B cell (primary cell): ENCODE measurements around the gene OSCAR. TPM values are rescaled to one million over a fixed set of nuclear protein-coding genes. Genes with fewer than 3 reads are reported as not detected.

ENCODE experiments used
- ATAC-seq: fragments of 200-7000 bp; cut with Tn5 transposase; one replicate; pipeline ENCODE4 v1.10.0; 2021; ENCODE audit warnings: low read depth, mild to moderate bottlenecking, moderate number of reproducible peaks, moderate library complexity
- CTCF ChIA-PET: fragments of 350-600 bp; sonication (Branson Sonifier 250); formaldehyde crosslinking; loops from one replicate; lab custom pipeline; 2021; ENCODE audit warnings: antibody characterized with exemption, inconsistent platforms; lab: Charles Lee
- POLR2A ChIA-PET: fragments of 350-600 bp; sonication (Branson Sonifier 250); formaldehyde crosslinking; loops from one replicate; lab custom pipeline; 2021; ENCODE audit warnings: antibody characterized with exemption; lab: Charles Lee
- DNase-seq: peaks from one replicate; pipeline ENCODE4 v3.0.0; 2013
- H2AFZ ChIP-seq: 2 replicates; pipeline ENCODE4 v1.6.1; 2012; ENCODE audit warnings: mild to moderate bottlenecking, low read depth, low read length; ENCODE audit not compliant: insufficient read depth, poor library complexity, severe bottlenecking
- H3K27ac ChIP-seq, 2 donors: 1 replicate in 1 of 2; 2 replicates in 1 of 2; pipeline ENCODE4 v1.5.1; 2012 to 2013; ENCODE audit warnings: low read length in 2 of 2, mild to moderate bottlenecking in 2 of 2, moderate library complexity in 1 of 2
- H3K27me3 ChIP-seq, 4 experiments: fragments of 200-600 bp in 1 of 4; sonication (generic) in 1 of 4; replicated peaks in 1 of 4; 1 replicate in 2 of 4; 2 replicates in 2 of 4; pipeline versions ENCODE4 v1.6.1 to v1.7.0; 2013 to 2016; ENCODE audit warnings: low read length in 3 of 4, mild to moderate bottlenecking in 2 of 4, mixed read lengths in 1 of 4, moderate library complexity in 1 of 4; ENCODE audit not compliant: insufficient read depth in 4 of 4, control insufficient read depth in 3 of 4; ENCODE audit errors: control extremely low read depth in 1 of 4
- H3K36me3 ChIP-seq, 2 experiments: replicated peaks in 1 of 2; 1 replicate in 1 of 2; 2 replicates in 1 of 2; pipeline versions ENCODE4 v1.6.1 to v1.7.1; 2013; ENCODE audit warnings: low read length in 1 of 2; ENCODE audit not compliant: insufficient read depth in 2 of 2, control insufficient read depth in 1 of 2; ENCODE audit errors: control extremely low read depth in 1 of 2, extremely low read depth in 1 of 2
- H3K4me1 ChIP-seq, 2 donors: fragments of 200-600 bp in 1 of 2; sonication (generic) in 1 of 2; 1 replicate in 1 of 2; 2 replicates in 1 of 2; pipeline versions ENCODE4 v1.5.1 to v1.6.1; 2013 to 2017; ENCODE audit warnings: low read length in 2 of 2; ENCODE audit not compliant: control insufficient read depth in 2 of 2, insufficient read depth in 2 of 2
- H3K4me2 ChIP-seq: replicated peaks from 2 replicates; pipeline ENCODE3; 2012; ENCODE audit warnings: mild to moderate bottlenecking, low read depth, low read length; ENCODE audit not compliant: poor library complexity, severe bottlenecking
- H3K4me3 ChIP-seq, 5 experiments: fragments of 200-600 bp in 1 of 5; sonication (generic) in 1 of 5; 1 replicate in 3 of 5; 2 replicates in 2 of 5; pipeline versions ENCODE4 v1.5.1 to v1.7.0; 2011 to 2016; ENCODE audit warnings: low read length in 4 of 5, mild to moderate bottlenecking in 4 of 5, low read depth in 2 of 5, control low read depth in 1 of 5, moderate library complexity in 1 of 5; ENCODE audit not compliant: insufficient read depth in 1 of 5; ENCODE audit errors: control extremely low read depth in 1 of 5, extremely low read depth in 1 of 5
- H3K79me2 ChIP-seq: fragments of 200-600 bp; sonication (generic); one replicate; pipeline ENCODE4 v1.6.0; 2016; ENCODE audit warnings: low read length; ENCODE audit not compliant: control insufficient read depth, insufficient read depth
- H3K9ac ChIP-seq: fragments of 200-600 bp; sonication (generic); 2 replicates; pipeline ENCODE4 v1.6.1; 2017; ENCODE audit warnings: mild to moderate bottlenecking, low read length, moderate library complexity
- H3K9me3 ChIP-seq, 3 donors: one replicate each; pipeline versions ENCODE4 v1.6.1 to v1.7.1; 2013; ENCODE audit warnings: low read length in 2 of 3; ENCODE audit not compliant: control insufficient read depth in 2 of 3, insufficient read depth in 1 of 3; ENCODE audit errors: control extremely low read depth in 1 of 3
- H4K20me1 ChIP-seq: 2 replicates; pipeline ENCODE4 v1.6.0; 2012; ENCODE audit warnings: mild to moderate bottlenecking, low read length; ENCODE audit not compliant: insufficient read depth, control insufficient read depth, poor library complexity, severe bottlenecking
- H3K27ac Mint-ChIP-seq: one replicate; pipeline ENCODE4 v1.8.0; 2021; ENCODE audit warnings: mixed read lengths
- H3K27me3 Mint-ChIP-seq: one replicate; pipeline ENCODE4 v1.8.0; 2021; ENCODE audit warnings: mixed read lengths
- H3K4me1 Mint-ChIP-seq: one replicate; pipeline ENCODE4 v1.8.0; 2021; ENCODE audit warnings: mixed read lengths
- H3K4me3 Mint-ChIP-seq: one replicate; pipeline ENCODE4 v1.8.0; 2021; ENCODE audit warnings: mixed read lengths
- H3K9me3 Mint-ChIP-seq: one replicate; pipeline ENCODE4 v1.8.0; 2022; ENCODE audit warnings: mixed read lengths; ENCODE audit not compliant: insufficient read depth
- EZH2 ChIP-seq: IDR thresholded peaks from 2 replicates; pipeline ENCODE4 v1.6.1; 2012; ENCODE audit warnings: borderline replicate concordance, low read depth, mild to moderate bottlenecking, moderate library complexity, low read length; ENCODE audit not compliant: insufficient read depth, poor library complexity, severe bottlenecking
- whole genome bisulfite sequencing: methylation state at CpG from one replicate; pipeline ENCODE4 v1.1.5; 2013; ENCODE audit warnings: missing lambda C conversion rate; ENCODE audit not compliant: insufficient coverage; 5-methylcytosine and 5-hydroxymethylcytosine counted together
- intact Hi-C: fragments of 100-400 bp; cut with micrococcal nuclease; formaldehyde crosslinking; loops from one replicate; pipeline ENCODE4 v1.10.0; 2022
- polyA plus RNA-seq: library from polyadenylated mRNA; depleted of rRNA; stranded (reverse); fragments of >200 nt; gene quantifications from 2 replicates; pipeline ENCODE4 v1.2.3, GENCODE V29; 2012
- total RNA-seq, 2 donors: library from RNA; stranded (reverse); fragments of 120-200 nt in 1 of 2; gene quantifications; 1 replicate in 1 of 2; 2 replicates in 1 of 2; pipeline versions ENCODE4 v1.2.3 to v1.2.4, GENCODE V29; 2013 to 2022
- TF ChIP-seq, protein P1 (sequence below): fragments of 200-600 bp; IDR thresholded peaks from one replicate; pipeline ENCODE4 v1.8.0; 2022; ENCODE audit warnings: antibody characterized with exemption, mild to moderate bottlenecking

Gene OSCAR
- total and polyA plus RNA-seq, 2 donors (not counting 1 experiment from before 2014, with no cell fraction given), result 1.7 TPM; not detected in 1

DNA sequence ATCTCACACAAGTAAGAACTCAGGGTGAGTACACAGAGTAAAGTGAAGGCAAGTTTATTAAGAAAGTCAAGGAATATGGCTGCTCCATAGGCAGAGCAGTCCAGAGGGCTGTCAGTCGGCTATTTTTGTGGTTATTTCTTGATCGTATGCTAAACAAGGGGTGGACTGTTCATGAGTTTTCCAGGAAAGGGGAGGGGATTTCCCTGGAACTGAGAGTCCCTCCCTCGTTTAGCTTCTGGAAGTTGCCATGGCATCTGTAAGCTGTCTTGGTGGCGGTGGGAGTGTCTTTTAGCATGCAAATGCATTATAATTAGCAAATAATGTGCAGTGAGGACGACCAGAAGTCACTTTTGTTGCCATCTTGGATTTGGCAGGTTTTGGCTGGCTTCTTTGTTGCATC lies 31.1 kb downstream of the OSCAR start:
- Histone ChIP-seq H3K4me1 (no peaks in the 10 kb centered on the region), H3K36me3 (no peaks in the 10 kb centered on the region), H3K4me3 (no peak overlapping the region), H3K9ac (no peak overlapping the region), H3K79me2 (no peaks in the 10 kb centered on the region), H2AFZ (no peak overlapping the region), H4K20me1 (no peaks in the 10 kb centered on the region), H3K27me3 (no peaks in the 10 kb centered on the region), H3K27ac (no peak overlapping the region), H3K4me2 (no peak overlapping the region), H3K9me3 (peaks cover 0 to 25% (median 0%) of the 10 kb centered on the region in 3 donors)
- no peak for TF ChIP-seq EZH2
- TF ChIP-seq, protein P1, sequence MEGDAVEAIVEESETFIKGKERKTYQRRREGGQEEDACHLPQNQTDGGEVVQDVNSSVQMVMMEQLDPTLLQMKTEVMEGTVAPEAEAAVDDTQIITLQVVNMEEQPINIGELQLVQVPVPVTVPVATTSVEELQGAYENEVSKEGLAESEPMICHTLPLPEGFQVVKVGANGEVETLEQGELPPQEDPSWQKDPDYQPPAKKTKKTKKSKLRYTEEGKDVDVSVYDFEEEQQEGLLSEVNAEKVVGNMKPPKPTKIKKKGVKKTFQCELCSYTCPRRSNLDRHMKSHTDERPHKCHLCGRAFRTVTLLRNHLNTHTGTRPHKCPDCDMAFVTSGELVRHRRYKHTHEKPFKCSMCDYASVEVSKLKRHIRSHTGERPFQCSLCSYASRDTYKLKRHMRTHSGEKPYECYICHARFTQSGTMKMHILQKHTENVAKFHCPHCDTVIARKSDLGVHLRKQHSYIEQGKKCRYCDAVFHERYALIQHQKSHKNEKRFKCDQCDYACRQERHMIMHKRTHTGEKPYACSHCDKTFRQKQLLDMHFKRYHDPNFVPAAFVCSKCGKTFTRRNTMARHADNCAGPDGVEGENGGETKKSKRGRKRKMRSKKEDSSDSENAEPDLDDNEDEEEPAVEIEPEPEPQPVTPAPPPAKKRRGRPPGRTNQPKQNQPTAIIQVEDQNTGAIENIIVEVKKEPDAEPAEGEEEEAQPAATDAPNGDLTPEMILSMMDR, result no peak
- Mint-ChIP-seq H3K27ac (no peak overlapping the region), H3K27me3 (peaks cover 8% of the 10 kb centered on the region), H3K9me3 (no peaks in the 10 kb centered on the region), H3K4me1 (no peaks in the 10 kb centered on the region), H3K4me3 (no peak overlapping the region)
- POLR2A ChIA-PET, result no interaction called here
- intact Hi-C loops, result no loop called here
- no peak for DNase-seq
- no peak for ATAC-seq
- CTCF ChIA-PET, result no interaction called here
- 73% methylated on average over 5 of the region's 5 CpGs for WGBS

DNA sequence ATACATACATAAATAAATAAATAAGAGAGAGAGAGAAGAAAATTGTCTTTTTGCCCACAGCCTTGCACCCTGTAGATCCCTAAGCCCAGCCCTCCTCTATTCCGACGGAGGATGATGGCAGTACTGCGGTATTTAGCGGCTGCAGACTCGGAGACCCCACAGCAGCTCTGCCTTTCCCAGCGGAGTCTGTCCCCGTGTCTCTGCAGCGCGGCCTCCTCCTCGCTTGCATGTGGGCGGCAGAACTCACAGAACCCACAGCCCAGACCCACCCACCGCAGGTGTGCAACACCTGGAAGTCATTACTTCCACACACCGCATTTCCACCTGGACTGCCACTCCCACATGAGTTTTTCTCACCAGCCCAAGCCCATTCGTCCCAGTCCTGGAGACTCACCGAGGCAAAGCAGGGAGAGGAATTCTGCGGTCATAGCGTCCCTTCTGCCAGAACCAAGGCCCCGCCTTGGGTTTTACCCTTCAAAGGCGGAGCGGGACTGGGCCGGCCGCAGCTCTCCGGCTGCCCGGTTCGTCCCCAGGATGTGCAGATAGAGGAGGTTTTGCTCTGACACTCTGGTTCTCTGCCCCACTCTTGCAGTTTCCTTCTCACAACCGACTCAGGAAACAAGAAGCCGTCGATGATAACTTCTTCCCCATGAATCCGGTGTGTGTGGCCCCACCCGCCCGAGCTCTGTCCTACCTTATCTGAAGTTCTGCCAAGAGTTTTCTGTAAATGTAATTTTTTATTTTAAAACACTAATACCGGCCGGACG lies 37.1 kb downstream of the OSCAR start, which contains the start of gene VSTM1:
TSS of gene VSTM1 (minus strand) at position 548 of the 767 bp plus-strand sequence. CDS start at position 428, 120 bp downstream.
- Histone ChIP-seq H3K9ac (no peak within 1 kb of the TSS), H3K9me3 (peaks cover 0 to 23% (median 0%) of the 10 kb centered on the region in 3 donors), H3K4me1 (no peaks in the 10 kb centered on the region), H3K27me3 (no peaks in the 10 kb centered on the region), H2AFZ (no peak within 1 kb of the TSS), H4K20me1 (no peaks in the 10 kb centered on the region), H3K27ac (no peak within 1 kb of the TSS), H3K79me2 (no peaks in the 10 kb centered on the region), H3K4me3 (no peak within 1 kb of the TSS), H3K4me2 (no peak within 1 kb of the TSS), H3K36me3 (no peaks in the 10 kb centered on the region)
- no peak for TF ChIP-seq EZH2
- TF ChIP-seq, protein P1, result no peak
- Mint-ChIP-seq H3K9me3 (no peaks in the 10 kb centered on the region), H3K27me3 (peaks cover 15% of the 10 kb centered on the region), H3K4me3 (no peak within 1 kb of the TSS), H3K4me1 (no peaks in the 10 kb centered on the region), H3K27ac (no peak within 1 kb of the TSS)
- ChIA-PET CTCF (no interaction called here), POLR2A (no interaction called here)
- 76% methylated on average over 19 of the region's 34 CpGs for WGBS
- ATAC-seq, result no peak
- no peak for DNase-seq
- intact Hi-C loops, result no loop called here
